Left hindlimb (tissue), 1 donor: ENCODE measurements around the gene TNIK.
"Not testable (repeated sequence)": the region's sequence is repeated elsewhere in the genome, so short reads cannot be mapped to it uniquely, and the experiment has no call there.

Source experiments
- DNase-seq: peaks from one replicate; pipeline ENCODE4 v3.0.0-alpha.2; 2018

The TNIK gene

GRCh38 chr3:171382347-171382746, 77.9 kb downstream of the TNIK start:
- DNase-seq: not testable (repeated sequence)

GRCh38 chr3:171380711-171381425, 79.3 kb downstream of the TNIK start:
- DNase-seq: no peak

- no peak for DNase-seq
These were observed 80.2 kb downstream of the TNIK start for GRCh38 chr3:171379961-171380483.

GRCh38 chr3:171379281-171379680, 80.9 kb downstream of the TNIK start:
- DNase-seq: no peak

- no peak for DNase-seq
These were observed 81.6 kb downstream of the TNIK start for GRCh38 chr3:171378586-171378985.

- DNase-seq: no peak
These were observed 82.3 kb downstream of the TNIK start for GRCh38 chr3:171377859-171378258.

GRCh38 chr3:171376596-171376947, 83.6 kb downstream of the TNIK start:
- DNase-seq: no peak

- no peak for DNase-seq
These were observed 84.3 kb downstream of the TNIK start for GRCh38 chr3:171375666-171376595.

GRCh38 chr3:171374661-171375285, 85.4 kb downstream of the TNIK start:
- DNase-seq: no peak

GRCh38 chr3:171374260-171374659, 85.9 kb downstream of the TNIK start:
- no peak for DNase-seq

- DNase-seq: no peak
These were observed 86.5 kb downstream of the TNIK start for GRCh38 chr3:171373711-171374110.

- DNase-seq: no peak
These were observed 87.5 kb downstream of the TNIK start for GRCh38 chr3:171372694-171373093.

GRCh38 chr3:171371354-171371753, 88.9 kb downstream of the TNIK start:
- no peak for DNase-seq

GRCh38 chr3:171369156-171369555, 91.0 kb downstream of the TNIK start:
- no peak for DNase-seq

GRCh38 chr3:171366738-171367137, 93.5 kb downstream of the TNIK start:
- DNase-seq: not testable (repeated sequence)

- no peak for DNase-seq
These were observed 94.2 kb downstream of the TNIK start for GRCh38 chr3:171366043-171366442.

- DNase-seq: no peak
These were observed 94.7 kb downstream of the TNIK start for GRCh38 chr3:171365489-171365888.

- DNase-seq: no peak
These were observed 95.7 kb downstream of the TNIK start for GRCh38 chr3:171364500-171364899.

- no peak for DNase-seq
These were observed 97.0 kb downstream of the TNIK start for GRCh38 chr3:171363202-171363601.

GRCh38 chr3:171362575-171362974, 97.6 kb downstream of the TNIK start:
- DNase-seq: no peak

GRCh38 chr3:171358881-171359198, 101.4 kb downstream of the TNIK start:
- DNase-seq: no peak

- DNase-seq: no peak
These were observed 101.9 kb downstream of the TNIK start for GRCh38 chr3:171358181-171358880.

GRCh38 chr3:171357721-171358120, 102.5 kb downstream of the TNIK start:
- DNase-seq: no peak
